Hematopoietic multipotent progenitor cell treated with erythropoietin and hydrocortisone succinate and interleukin-3 and kit ligand, for 15 days (in vitro differentiated cells): ENCODE data around the gene RBP4.
"Not testable (repeated sequence)": the region's sequence is repeated elsewhere in the genome, so short reads cannot be mapped to it uniquely, and the experiment has no call there.

Source experiments
- DNase-seq: peaks from one replicate; pipeline ENCODE4 v3.0.0-alpha.2; 2015; ENCODE audit warnings: low spot score

Gene RBP4

GRCh38 chr10:93566435-93567276, 34.4 kb downstream of the RBP4 start, which contains the start of gene FFAR4:
FFAR4 (plus strand) TSS chr10:93566665; CDS start chr10:93566721, 56 bp downstream.
- no peak for DNase-seq

- no peak for DNase-seq
Observed at GRCh38 chr10:93565446-93565845, 35.6 kb downstream of the RBP4 start.

- DNase-seq, result no peak
Observed at GRCh38 chr10:93560541-93560940, 40.5 kb downstream of the RBP4 start.

GRCh38 chr10:93559490-93559889, 41.5 kb downstream of the RBP4 start:
- no peak for DNase-seq

- DNase-seq, result peak; percentile 48
Observed at GRCh38 chr10:93554760-93555432, 46.1 kb downstream of the RBP4 start.

GRCh38 chr10:93554316-93554663, 46.7 kb downstream of the RBP4 start:
- DNase-seq, result no peak

GRCh38 chr10:93553482-93554315, 47.3 kb downstream of the RBP4 start:
- DNase-seq, result no peak

GRCh38 chr10:93552780-93553179, 48.3 kb downstream of the RBP4 start:
- DNase-seq, result no peak

- DNase-seq, result no peak
Observed at GRCh38 chr10:93550606-93551005, 50.4 kb downstream of the RBP4 start.

GRCh38 chr10:93548376-93549071, 52.5 kb downstream of the RBP4 start:
- DNase-seq, result no peak

- DNase-seq, result no peak
Observed at GRCh38 chr10:93547522-93547921, 53.5 kb downstream of the RBP4 start.

GRCh38 chr10:93546995-93547394, 54.0 kb downstream of the RBP4 start:
- DNase-seq, result not testable (repeated sequence)

GRCh38 chr10:93542358-93542791, 58.7 kb downstream of the RBP4 start:
- DNase-seq, result no peak
